Endothelial cell of umbilical vein (primary cell): ENCODE data around the gene RADIL. TPM values are rescaled to one million over a fixed set of nuclear protein-coding genes. Genes with fewer than 3 reads are reported as not detected.

Experiments
- BruUV-seq: library from RNA; stranded (reverse); fragments of 400-500 nt; replicated peaks from 2 replicates; lab custom pipeline; 2021; lab: Mats Ljungman, UMichigan
- CTCF ChIA-PET: fragments of 300-600, 350-600 bp; sonication (Branson Sonifier 250); formaldehyde crosslinking; loops from one replicate; lab custom pipeline; 2021; ENCODE audit warnings: antibody characterized with exemption, inconsistent platforms; lab: Charles Lee
- POLR2A ChIA-PET: fragments of 300-600, 350-600 bp; sonication (Branson Sonifier 250); formaldehyde crosslinking; loops from one replicate; lab custom pipeline; 2021; ENCODE audit warnings: antibody characterized with exemption, inconsistent platforms; lab: Charles Lee
- DNase-seq: peaks from one replicate; pipeline ENCODE4 v3.0.0-alpha.2; 2011; ENCODE audit warnings: low read depth, low spot score
- FAIRE-seq: peaks from 2 replicates; lab custom pipeline; 2011; peaks lifted over from hg19 to GRCh38; lab: Jason Lieb, UNC
- H2AFZ ChIP-seq: 2 replicates; pipeline ENCODE4 v1.6.0; 2012; ENCODE audit warnings: low read depth, low read length, control low read depth, inconsistent platforms
- H3K27ac ChIP-seq: 2 replicates; pipeline ENCODE4 v1.5.1; 2011; ENCODE audit warnings: low read depth, mild to moderate bottlenecking, control low read depth, low read length, moderate library complexity; ENCODE audit not compliant: insufficient read depth
- H3K27me3 ChIP-seq, 2 experiments: 2 replicates each; pipeline versions ENCODE4 v1.6.0 to v1.6.1; 2011; ENCODE audit warnings: low read length in 2 of 2, mixed read lengths in 1 of 2; ENCODE audit not compliant: control insufficient read depth in 2 of 2, insufficient read depth in 2 of 2
- H3K36me3 ChIP-seq, 2 experiments: 2 replicates in 1 of 2; 3 replicates in 1 of 2; pipeline ENCODE4 v1.5.1; 2011; ENCODE audit warnings: low read length in 2 of 2, mild to moderate bottlenecking in 1 of 2, moderate library complexity in 1 of 2; ENCODE audit not compliant: control insufficient read depth in 2 of 2, insufficient read depth in 2 of 2; ENCODE audit errors: extremely low read depth in 1 of 2
- H3K4me1 ChIP-seq: 3 replicates; pipeline ENCODE4 v1.5.1; 2011; ENCODE audit warnings: mild to moderate bottlenecking, low read length; ENCODE audit not compliant: control insufficient read depth, insufficient read depth; ENCODE audit errors: extremely low read depth
- H3K4me2 ChIP-seq: 2 replicates; pipeline ENCODE4 v1.6.1; 2011; ENCODE audit warnings: low read length, control low read depth, mixed read lengths; ENCODE audit not compliant: insufficient read depth
- H3K4me3 ChIP-seq, 3 experiments: fragments of 200-600 bp in 1 of 3; sonication (generic), shearing (Covaris generic) in 1 of 3; replicated peaks in 1 of 3; 2 replicates each; pipeline ENCODE4 v1.5.1; 2011 to 2016; ENCODE audit warnings: control low read depth in 3 of 3, low read length in 3 of 3, mild to moderate bottlenecking in 2 of 3, inconsistent platforms in 1 of 3, low read depth in 1 of 3, moderate library complexity in 1 of 3; ENCODE audit not compliant: insufficient read depth in 1 of 3
- H3K79me2 ChIP-seq: 2 replicates; pipeline ENCODE4 v1.6.0; 2012; ENCODE audit warnings: low read length, inconsistent platforms; ENCODE audit not compliant: control insufficient read depth, insufficient read depth
- H3K9ac ChIP-seq: replicated peaks from 2 replicates; pipeline ENCODE3; 2011; ENCODE audit warnings: low read length, control low read depth; ENCODE audit not compliant: insufficient read depth; ENCODE audit errors: extremely low read depth
- H3K9me1 ChIP-seq: replicated peaks from 3 replicates; pipeline ENCODE4 v1.6.0; 2011; ENCODE audit warnings: mild to moderate bottlenecking, low read length; ENCODE audit not compliant: control insufficient read depth, insufficient read depth; ENCODE audit errors: extremely low read depth
- H3K9me3 ChIP-seq: replicated peaks from 2 replicates; pipeline ENCODE4 v1.5.1; 2012; ENCODE audit warnings: low read length, inconsistent platforms; ENCODE audit not compliant: control insufficient read depth, insufficient read depth
- H4K20me1 ChIP-seq: replicated peaks from 2 replicates; pipeline ENCODE3; 2011; ENCODE audit warnings: mild to moderate bottlenecking, low read length; ENCODE audit not compliant: control insufficient read depth, insufficient read depth; ENCODE audit errors: extremely low read depth
- EZH2 ChIP-seq: IDR thresholded peaks from 2 replicates; pipeline ENCODE4 v1.6.1; 2012; ENCODE audit warnings: borderline replicate concordance, low read depth, mild to moderate bottlenecking, moderate library complexity, low read length, inconsistent platforms; ENCODE audit not compliant: severe bottlenecking
- FOS ChIP-seq: IDR thresholded peaks from 2 replicates; pipeline ENCODE4 v1.6.1; 2011; ENCODE audit warnings: mild to moderate bottlenecking, low read length, moderate library complexity, borderline replicate concordance; ENCODE audit not compliant: insufficient read depth
- GATA2 ChIP-seq: IDR thresholded peaks from 2 replicates; pipeline ENCODE4 v1.7.0; 2011; ENCODE audit warnings: low read depth, mild to moderate bottlenecking, moderate library complexity, mixed read lengths, low read length; ENCODE audit not compliant: insufficient read length, insufficient read depth
- JUN ChIP-seq: IDR thresholded peaks from 2 replicates; pipeline ENCODE4 v1.6.1; 2011; ENCODE audit warnings: borderline replicate concordance, low read depth; ENCODE audit not compliant: insufficient read length, insufficient read depth
- POLR2A ChIP-seq: IDR thresholded peaks from 2 replicates; pipeline ENCODE4 v1.6.1; 2012; ENCODE audit warnings: low read depth, mild to moderate bottlenecking, control low read depth, low read length
- POLR2AphosphoS5 ChIP-seq: IDR thresholded peaks from 2 replicates; pipeline ENCODE4 v1.6.1; 2012; ENCODE audit warnings: low read depth, mild to moderate bottlenecking, control low read depth, low read length, moderate library complexity; ENCODE audit not compliant: insufficient read depth
- dilution Hi-C: fragments of 300-500 bp; cut with MboI; formaldehyde crosslinking; loops from one replicate; pipeline ENCODE4 v1.15.0; 2019; ENCODE audit warnings: low sequenced_read_pairs; ENCODE audit not compliant: extremely low pct_ligation_motif_present
- intact Hi-C: fragments of 100-400 bp; cut with micrococcal nuclease; formaldehyde crosslinking; loops from one replicate; pipeline ENCODE4 v1.10.0; 2022
- polyA plus RNA-seq, 4 experiments: library from polyadenylated mRNA; depleted of rRNA in 3 of 4; stranded (reverse) in 3 of 4; unstranded in 1 of 4; fragments of >200 nt; gene quantifications; 2 replicates each; pipeline versions ENCODE4 v1.2.1 to v1.2.3, GENCODE V29; 2011 to 2012; ENCODE audit warnings: missing spikeins in 1 of 4
- total RNA-seq: library from RNA; stranded (reverse); gene quantifications from 2 replicates; pipeline ENCODE4 v1.2.3, GENCODE V29; 2021
- TF ChIP-seq, protein P1 (sequence below): IDR thresholded peaks from 2 replicates; pipeline ENCODE4 v1.6.1; 2011; ENCODE audit not compliant: insufficient read depth, insufficient read length

The RADIL gene
- total and polyA plus RNA-seq, 2 donors (not counting 3 experiments of a cell fraction or from before 2014, with no cell fraction given): 1.2 to 2.5 TPM

DNA sequence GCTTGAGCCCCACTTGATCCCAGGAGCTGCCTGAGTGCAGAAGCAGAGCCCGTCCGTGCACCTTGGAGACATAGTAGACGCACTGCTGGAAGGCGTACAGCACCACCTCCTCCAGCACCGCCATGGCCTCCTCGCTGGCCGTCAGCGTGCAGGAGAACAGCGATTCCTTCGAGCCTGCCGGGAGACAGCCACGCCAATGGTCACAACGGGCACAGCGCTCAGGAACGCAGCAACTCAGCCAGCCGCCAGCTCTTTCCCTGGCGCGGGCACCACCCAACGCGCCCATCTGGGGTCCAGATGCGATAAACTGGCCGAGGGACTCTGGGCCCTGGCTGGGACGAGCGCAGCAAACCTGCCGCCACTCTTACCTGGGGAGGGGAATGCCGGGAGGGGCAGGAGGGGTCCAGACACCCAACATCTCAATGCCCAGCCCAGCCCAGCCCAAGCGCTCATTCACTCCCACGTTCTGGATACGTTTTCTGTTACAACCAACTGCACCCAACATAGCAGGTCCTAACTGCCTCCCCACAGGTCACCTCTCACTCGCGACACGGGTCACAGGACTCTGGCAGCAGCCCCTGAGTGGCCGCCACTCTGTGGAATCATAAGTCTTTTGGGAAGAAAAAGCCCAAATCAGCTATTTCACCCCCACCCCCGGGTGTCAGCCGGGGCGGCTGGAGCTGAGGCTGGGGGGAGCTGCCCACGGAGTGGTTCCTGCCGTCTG lies 66.2 kb downstream of the RADIL start:
- Histone ChIP-seq H3K4me1 (no peaks in the 10 kb centered on the region), H4K20me1 (no peaks in the 10 kb centered on the region), H3K4me2 (no peak overlapping the region), H2AFZ (no peak overlapping the region), H3K9me1 (no peaks in the 10 kb centered on the region), H3K36me3 (no peaks in the 10 kb centered on the region), H3K9ac (no peak overlapping the region), H3K79me2 (no peaks in the 10 kb centered on the region), H3K9me3 (no peaks in the 10 kb centered on the region), H3K27me3 (no peaks in the 10 kb centered on the region), H3K4me3 (no peak overlapping the region), H3K27ac (no peak overlapping the region)
- dilution Hi-C loops: no loop called here
- DNase-seq (no peak), FAIRE-seq (no peak)
- intact Hi-C loops: no loop called here
- no peak for TF ChIP-seq EZH2
- TF ChIP-seq GATA2: no peak
- TF ChIP-seq FOS: no peak
- TF ChIP-seq POLR2AphosphoS5: no peak
- no peak for TF ChIP-seq POLR2A
- TF ChIP-seq, protein P1, sequence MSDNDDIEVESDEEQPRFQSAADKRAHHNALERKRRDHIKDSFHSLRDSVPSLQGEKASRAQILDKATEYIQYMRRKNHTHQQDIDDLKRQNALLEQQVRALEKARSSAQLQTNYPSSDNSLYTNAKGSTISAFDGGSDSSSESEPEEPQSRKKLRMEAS: no peak
- TF ChIP-seq JUN: no peak
- ChIA-PET POLR2A (no interaction called here), CTCF (interaction anchor here (0.9 to 2.2 kb wide), 5 partner anchors 9 to 25 kb away, joined by 3 to 8 read pairs (median 4); no protein-coding TSS in a partner anchor)
- no TSS peak for BruUV-seq
